CD8-positive, alpha-beta memory T cell (primary cell): ENCODE data around the gene ACSBG1. TPM values are rescaled to one million over a fixed set of nuclear protein-coding genes. Genes with fewer than 3 reads are reported as not detected.
"Not testable (repeated sequence)": the region's sequence is repeated elsewhere in the genome, so short reads cannot be mapped to it uniquely, and the experiment has no call there.

Experiments used
- CTCF ChIA-PET: fragments of 350-600 bp; sonication (Branson Sonifier 250); formaldehyde crosslinking; loops from one replicate; lab custom pipeline; 2021; ENCODE audit warnings: antibody characterized with exemption; lab: Charles Lee
- POLR2A ChIA-PET: fragments of 350-600 bp; sonication (Branson Sonifier 250); formaldehyde crosslinking; loops from one replicate; lab custom pipeline; 2021; ENCODE audit warnings: antibody characterized with exemption; lab: Charles Lee
- DNase-seq, 5 donors: peaks; one replicate each; pipeline versions ENCODE4 v3.0.0 to v3.0.0-alpha.2; 2020 to 2022; ENCODE audit warnings: mixed read lengths in 1 of 5
- H3K27ac ChIP-seq: one replicate; pipeline ENCODE4 v1.7.0; 2013; ENCODE audit warnings: low read depth, mild to moderate bottlenecking, low read length, moderate library complexity
- H3K27me3 ChIP-seq: 2 replicates; pipeline ENCODE4 v1.7.0; 2013; ENCODE audit warnings: low read length, mild to moderate bottlenecking; ENCODE audit not compliant: insufficient read depth, poor library complexity, severe bottlenecking
- H3K36me3 ChIP-seq: 2 replicates; pipeline ENCODE4 v1.7.0; 2013; ENCODE audit warnings: mild to moderate bottlenecking, low read length, moderate library complexity; ENCODE audit not compliant: insufficient read depth
- H3K4me1 ChIP-seq: 2 replicates; pipeline ENCODE4 v1.7.0; 2013; ENCODE audit warnings: mild to moderate bottlenecking, low read length, moderate library complexity; ENCODE audit not compliant: insufficient read depth
- H3K4me3 ChIP-seq: 2 replicates; pipeline ENCODE4 v1.7.0; 2013; ENCODE audit warnings: mild to moderate bottlenecking, low read length
- H3K9me3 ChIP-seq: 2 replicates; pipeline ENCODE4 v1.7.0; 2013; ENCODE audit warnings: mild to moderate bottlenecking, low read length
- H3K27ac Mint-ChIP-seq, 8 donors: one replicate each; pipeline ENCODE4 v1.8.0; 2020 to 2021; ENCODE audit warnings: mixed read lengths in 8 of 8, mild to moderate bottlenecking in 6 of 8, inconsistent platforms in 3 of 8, moderate library complexity in 3 of 8
- H3K27me3 Mint-ChIP-seq, 2 donors: one replicate each; pipeline ENCODE4 v1.8.0; 2020 to 2021; ENCODE audit warnings: mixed read lengths in 2 of 2, mild to moderate bottlenecking in 1 of 2, moderate library complexity in 1 of 2
- H3K36me3 Mint-ChIP-seq, 3 donors: one replicate each; pipeline ENCODE4 v1.8.0; 2020 to 2021; ENCODE audit warnings: mixed read lengths in 3 of 3, inconsistent platforms in 1 of 3, mild to moderate bottlenecking in 1 of 3
- H3K4me1 Mint-ChIP-seq, 3 donors: one replicate each; pipeline ENCODE4 v1.8.0; 2020 to 2021; ENCODE audit warnings: mixed read lengths in 3 of 3, inconsistent platforms in 1 of 3, mild to moderate bottlenecking in 1 of 3
- H3K4me3 Mint-ChIP-seq, 7 donors: one replicate each; pipeline ENCODE4 v1.8.0; 2020 to 2021; ENCODE audit warnings: mixed read lengths in 7 of 7, mild to moderate bottlenecking in 6 of 7, moderate library complexity in 4 of 7, inconsistent platforms in 2 of 7
- H3K9me3 Mint-ChIP-seq, 5 donors: one replicate each; pipeline ENCODE4 v1.8.0; 2020 to 2022; ENCODE audit warnings: mixed read lengths in 5 of 5, mild to moderate bottlenecking in 3 of 5, moderate library complexity in 2 of 5, inconsistent platforms in 1 of 5
- polyA plus RNA-seq: library from polyadenylated mRNA; unstranded; fragments of 300-500 nt; fragmentation: Illumina TruSeq; gene quantifications from one replicate; pipeline ENCODE4 v1.2.3, GENCODE V29; 2021
- total RNA-seq, 2 experiments: library from RNA; stranded (reverse); gene quantifications; one replicate each; pipeline ENCODE4 v1.2.3, GENCODE V29; 2021

ACSBG1 gene
- total and polyA plus RNA-seq, 3 experiments from 2014 or later: 0.06 TPM; not detected in 2

DNA sequence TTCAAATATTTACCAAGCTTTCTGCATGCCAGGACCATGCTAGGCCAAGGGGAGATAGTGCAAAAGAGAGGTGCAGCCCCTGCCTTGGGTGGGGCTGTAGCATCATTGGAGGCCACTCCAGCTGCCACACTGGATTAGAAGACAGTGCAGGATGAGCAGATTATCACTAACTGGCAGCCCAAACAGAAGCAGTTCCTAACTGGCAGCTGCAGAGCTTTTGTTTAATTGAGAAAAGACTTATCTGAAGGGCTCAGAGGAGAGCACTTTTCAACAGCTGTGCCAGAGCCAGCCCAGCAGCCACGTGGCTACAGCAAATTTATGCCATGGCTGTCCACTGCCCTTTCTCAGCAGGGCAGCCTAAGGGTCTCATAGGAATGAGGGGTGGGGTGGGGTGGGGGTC is 13.5 kb upstream of the ACSBG1 start:
- DNase-seq: no peak
- H3K4me1 Mint-ChIP-seq: no peaks in the 10 kb centered on the region
- no peaks in the 10 kb centered on the region for H3K36me3 ChIP-seq
- no peaks in the 10 kb centered on the region for H3K4me1 ChIP-seq
- no peak overlapping the region for H3K4me3 Mint-ChIP-seq
- H3K9me3 Mint-ChIP-seq: peaks cover 0 to 2% (median 0%) of the 10 kb centered on the region in 5 donors
- H3K27ac Mint-ChIP-seq: no peak overlapping the region
- no peaks in the 10 kb centered on the region for H3K36me3 Mint-ChIP-seq
- H3K27me3 ChIP-seq: no peaks in the 10 kb centered on the region
- CTCF ChIA-PET: no interaction called here
- POLR2A ChIA-PET: no interaction called here
- no peaks in the 10 kb centered on the region for H3K9me3 ChIP-seq
- no peak overlapping the region for H3K27ac ChIP-seq
- H3K4me3 ChIP-seq: no peak overlapping the region
- H3K27me3 Mint-ChIP-seq: peaks cover 0 to 4% of the 10 kb centered on the region in 2 donors

DNA sequence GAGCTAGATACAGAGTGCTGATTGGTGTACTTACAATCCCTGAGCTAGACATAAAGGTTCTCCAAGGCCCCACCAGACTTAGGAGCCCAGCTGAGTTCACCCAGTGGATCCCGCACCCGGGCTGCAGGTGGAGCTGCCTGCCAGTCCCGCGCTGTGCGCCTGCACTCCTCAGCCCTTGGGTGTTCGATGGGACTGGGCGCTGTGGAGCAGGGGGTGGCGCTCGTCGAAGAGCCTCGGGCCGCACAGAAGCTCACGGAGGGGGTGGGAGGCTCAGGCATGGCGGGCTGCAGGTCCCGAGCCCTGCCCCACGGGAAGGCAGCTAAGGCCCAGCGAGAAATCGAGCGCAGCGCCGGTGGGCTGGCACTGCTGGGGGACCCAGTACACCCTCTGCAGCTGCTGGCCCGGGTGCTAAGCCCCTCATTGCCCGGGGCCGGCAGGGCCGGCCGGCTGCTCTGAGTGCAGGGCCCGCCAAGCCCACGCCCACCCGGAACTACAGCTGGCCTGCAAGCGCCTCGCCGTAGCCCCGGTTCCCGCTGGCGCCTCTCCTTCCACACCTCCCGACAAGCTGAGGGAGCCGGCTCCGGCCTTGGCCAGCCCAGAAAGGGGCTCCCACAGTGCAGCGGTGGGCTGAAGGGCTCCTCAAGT is 11.7 kb upstream of the ACSBG1 start:
- H3K9me3 ChIP-seq, H3K4me1 ChIP-seq, H3K27ac Mint-ChIP-seq, H3K27ac ChIP-seq, H3K27me3 ChIP-seq, H3K4me1 Mint-ChIP-seq, H3K27me3 Mint-ChIP-seq, H3K4me3 ChIP-seq, H3K36me3 Mint-ChIP-seq, H3K9me3 Mint-ChIP-seq, H3K36me3 ChIP-seq, DNase-seq, POLR2A ChIA-PET: not testable (repeated sequence)
- peak overlapping the region in 1 of 7 donors; percentile 46 for H3K4me3 Mint-ChIP-seq
- CTCF ChIA-PET: interaction anchor here (1.2 kb wide), 1 partner anchor 40 kb away, joined by 3 read pairs; no protein-coding TSS in a partner anchor

- H3K27me3 Mint-ChIP-seq, H3K9me3 ChIP-seq, H3K36me3 ChIP-seq, H3K27ac ChIP-seq, H3K4me3 Mint-ChIP-seq, H3K4me1 Mint-ChIP-seq, DNase-seq, H3K4me1 ChIP-seq, H3K27ac Mint-ChIP-seq, H3K4me3 ChIP-seq, H3K9me3 Mint-ChIP-seq, H3K27me3 ChIP-seq, H3K36me3 Mint-ChIP-seq, POLR2A ChIA-PET: not testable (repeated sequence)
- CTCF ChIA-PET: interaction anchor here (1.2 to 1.5 kb wide), 2 partner anchors 40 to 286 kb away, joined by 3 read pairs; no protein-coding TSS in a partner anchor
Observed at GRCh38 chr15:78245392-78245791, 11.0 kb upstream of the ACSBG1 start.

DNA sequence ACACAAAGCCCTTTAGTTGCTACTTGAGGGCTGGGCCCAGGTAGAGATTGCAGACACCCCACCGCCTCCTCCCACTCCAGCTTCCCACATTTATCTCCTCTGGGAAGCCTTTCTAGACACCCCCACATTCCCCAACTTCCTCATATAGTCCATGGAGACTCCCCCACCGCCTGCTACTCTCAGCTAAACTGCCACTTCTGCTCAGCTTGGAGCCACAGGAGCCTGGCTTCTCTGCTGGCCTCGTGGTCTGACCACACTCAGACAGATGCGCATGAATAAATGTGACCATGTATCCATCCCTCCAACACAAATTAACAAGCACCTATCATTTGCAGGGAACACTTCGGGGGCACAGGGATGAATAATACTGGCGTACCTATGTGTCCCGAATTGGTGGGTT is 10.5 kb upstream of the ACSBG1 start:
- H3K4me3 Mint-ChIP-seq: no peak overlapping the region
- no peak for DNase-seq
- POLR2A ChIA-PET: no interaction called here
- Histone ChIP-seq H3K9me3 (no peaks in the 10 kb centered on the region), H3K4me3 (no peak overlapping the region), H3K4me1 (no peaks in the 10 kb centered on the region), H3K36me3 (no peaks in the 10 kb centered on the region), H3K27ac (no peak overlapping the region), H3K27me3 (no peaks in the 10 kb centered on the region)
- no peaks in the 10 kb centered on the region for H3K36me3 Mint-ChIP-seq
- peaks cover 0 to 4% of the 10 kb centered on the region in 2 donors for H3K27me3 Mint-ChIP-seq
- CTCF ChIA-PET: interaction anchor here (1.0 to 1.5 kb wide), 3 partner anchors 41 to 285 kb away, joined by 3 read pairs; no protein-coding TSS in a partner anchor
- no peak overlapping the region for H3K27ac Mint-ChIP-seq
- peaks cover 2 to 4% (median 3%) of the 10 kb centered on the region in 3 donors for H3K4me1 Mint-ChIP-seq
- H3K9me3 Mint-ChIP-seq: peaks cover 0 to 2% (median 0%) of the 10 kb centered on the region in 5 donors

- CTCF ChIA-PET: interaction anchor here (1.0 to 1.5 kb wide), 2 partner anchors 136 to 285 kb away, joined by 3 read pairs; no protein-coding TSS in a partner anchor
- no peak overlapping the region for H3K27ac ChIP-seq
- Mint-ChIP-seq H3K9me3 (peaks cover 0 to 2% (median 0%) of the 10 kb centered on the region in 5 donors), H3K4me3 (no peak overlapping the region), H3K27me3 (peaks cover 0 to 4% of the 10 kb centered on the region in 2 donors), H3K36me3 (no peaks in the 10 kb centered on the region), H3K4me1 (peaks cover 2 to 4% (median 3%) of the 10 kb centered on the region in 3 donors), H3K27ac (peak overlapping the region in 1 of 8 donors; percentile 72)
- DNase-seq: no peak
- POLR2A ChIA-PET: no interaction called here
- H3K36me3 ChIP-seq: no peaks in the 10 kb centered on the region
- no peak overlapping the region for H3K4me3 ChIP-seq
- no peaks in the 10 kb centered on the region for H3K9me3 ChIP-seq
- H3K4me1 ChIP-seq: no peaks in the 10 kb centered on the region
- no peaks in the 10 kb centered on the region for H3K27me3 ChIP-seq
Observed at GRCh38 chr15:78244101-78244500, 9.7 kb upstream of the ACSBG1 start.

DNA sequence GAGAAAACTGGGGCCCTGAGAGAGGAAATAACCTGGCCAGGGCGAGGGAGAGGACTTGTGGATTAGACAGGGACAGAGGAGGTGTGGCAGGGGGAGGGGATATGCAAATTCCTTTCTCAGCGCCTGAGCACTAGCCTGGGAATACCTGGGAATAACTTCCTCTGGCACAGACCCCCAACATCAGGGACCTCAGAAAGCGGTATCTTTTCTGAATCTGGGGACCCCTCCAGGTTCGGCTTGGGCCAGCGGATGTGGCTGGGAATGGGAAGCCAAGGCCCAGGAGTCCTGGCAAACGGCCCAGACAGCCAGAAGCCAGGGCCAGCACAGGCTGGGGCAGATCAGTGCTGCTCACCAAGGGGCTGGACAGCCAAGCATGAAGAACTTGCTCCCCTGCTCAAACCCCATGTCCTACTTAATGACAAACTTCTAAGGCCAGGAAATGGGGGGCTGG is 9.2 kb upstream of the ACSBG1 start:
- ChIA-PET CTCF (interaction anchor here (1.5 kb wide), 1 partner anchor 284 kb away, joined by 9 read pairs; no protein-coding TSS in a partner anchor), POLR2A (no interaction called here)
- H3K9me3 ChIP-seq: no peaks in the 10 kb centered on the region
- no peak overlapping the region for H3K27ac ChIP-seq
- Mint-ChIP-seq H3K27ac (no peak overlapping the region), H3K27me3 (peaks cover 0 to 4% of the 10 kb centered on the region in 2 donors), H3K4me3 (no peak overlapping the region), H3K4me1 (peaks cover 2 to 4% (median 3%) of the 10 kb centered on the region in 3 donors), H3K36me3 (no peaks in the 10 kb centered on the region), H3K9me3 (peaks cover 0 to 2% (median 0%) of the 10 kb centered on the region in 5 donors)
- no peaks in the 10 kb centered on the region for H3K4me1 ChIP-seq
- no peaks in the 10 kb centered on the region for H3K27me3 ChIP-seq
- no peaks in the 10 kb centered on the region for H3K36me3 ChIP-seq
- no peak overlapping the region for H3K4me3 ChIP-seq
- no peak for DNase-seq

DNA sequence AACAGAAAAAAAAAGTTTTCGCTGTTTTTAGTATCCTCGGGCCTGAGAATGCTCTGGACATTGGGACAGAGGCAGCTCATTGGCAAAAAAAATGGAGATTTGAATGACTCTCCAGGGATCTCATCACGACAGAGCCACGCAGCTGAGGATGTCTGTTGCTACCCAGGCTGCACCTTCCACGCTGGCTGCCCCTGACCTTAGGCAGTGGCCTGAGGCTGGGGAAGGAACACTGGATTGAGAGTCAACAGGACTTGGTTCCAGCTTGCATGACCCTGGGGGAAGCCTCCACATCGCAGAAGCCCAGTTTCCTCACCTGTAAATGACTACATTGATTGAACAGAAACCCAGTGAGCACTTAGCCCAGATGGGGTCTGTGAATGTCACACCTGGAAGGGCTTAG is 8.7 kb upstream of the ACSBG1 start:
- no peak overlapping the region for H3K4me3 Mint-ChIP-seq
- Histone ChIP-seq H3K36me3 (no peaks in the 10 kb centered on the region), H3K4me1 (no peaks in the 10 kb centered on the region), H3K27me3 (no peaks in the 10 kb centered on the region), H3K27ac (no peak overlapping the region), H3K9me3 (no peaks in the 10 kb centered on the region), H3K4me3 (no peak overlapping the region)
- H3K27ac Mint-ChIP-seq: no peak overlapping the region
- CTCF ChIA-PET: interaction anchor here (1.0 to 5.1 kb wide), 7 partner anchors 18 to 286 kb away, joined by 3 to 54 read pairs (median 3); partner anchors contain the start of gene CIB2
- peaks cover 0 to 4% of the 10 kb centered on the region in 2 donors for H3K27me3 Mint-ChIP-seq
- H3K36me3 Mint-ChIP-seq: no peaks in the 10 kb centered on the region
- POLR2A ChIA-PET: no interaction called here
- no peak for DNase-seq
- H3K9me3 Mint-ChIP-seq: peaks cover 0 to 2% (median 0%) of the 10 kb centered on the region in 5 donors
- peaks cover 2 to 4% (median 3%) of the 10 kb centered on the region in 3 donors for H3K4me1 Mint-ChIP-seq

DNA sequence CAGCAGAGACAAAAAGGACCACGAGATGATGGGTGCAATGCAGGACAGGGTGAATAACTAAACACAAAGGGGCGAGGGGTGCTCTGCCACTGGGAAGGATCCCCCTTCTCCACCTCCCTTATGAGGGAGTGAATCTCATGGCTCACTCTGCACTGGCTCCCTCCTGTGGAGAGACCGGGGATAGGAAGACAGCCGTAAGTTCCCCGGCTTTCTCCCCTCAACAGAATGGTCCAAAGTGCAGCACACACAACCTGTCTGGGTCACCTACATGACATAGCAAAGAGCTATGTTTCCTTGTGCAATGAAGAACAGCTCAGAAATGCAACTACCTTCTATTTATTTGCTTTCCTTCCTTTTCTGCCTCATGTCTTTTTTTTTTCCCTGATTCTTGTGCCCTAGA is 7.8 kb upstream of the ACSBG1 start:
- CTCF ChIA-PET: interaction anchor here (0.9 to 5.1 kb wide), 15 partner anchors 10 to 285 kb away, joined by 3 to 54 read pairs (median 3); partner anchors contain the start of genes CIB2 and DNAJA4
- Mint-ChIP-seq H3K36me3 (no peaks in the 10 kb centered on the region), H3K27ac (no peak overlapping the region), H3K27me3 (peaks cover 0 to 6% of the 10 kb centered on the region in 2 donors), H3K4me3 (no peak overlapping the region), H3K4me1 (peaks cover 2 to 4% (median 3%) of the 10 kb centered on the region in 3 donors), H3K9me3 (peaks cover 0 to 2% (median 0%) of the 10 kb centered on the region in 5 donors)
- DNase-seq: no peak
- Histone ChIP-seq H3K4me1 (no peaks in the 10 kb centered on the region), H3K9me3 (no peaks in the 10 kb centered on the region), H3K4me3 (no peak overlapping the region), H3K27me3 (no peaks in the 10 kb centered on the region), H3K36me3 (no peaks in the 10 kb centered on the region), H3K27ac (no peak overlapping the region)
- POLR2A ChIA-PET: no interaction called here
